Astrocyte (in vitro differentiated cells and primary cell): ENCODE data around the gene ALB. TPM values are rescaled to one million over a fixed set of nuclear protein-coding genes. Genes with fewer than 3 reads are reported as not detected.

Experiments used
- DNase-seq: peaks from one replicate; pipeline ENCODE4 v3.0.0-alpha.2; 2010; ENCODE audit warnings: low read depth
- FAIRE-seq: peaks from 2 replicates; lab custom pipeline; 2011; peaks lifted over from hg19 to GRCh38; lab: Jason Lieb, UNC
- H2AFZ ChIP-seq: 2 replicates; pipeline ENCODE4 v1.6.0; 2012; ENCODE audit warnings: low read depth, low read length, inconsistent platforms
- H3K27ac ChIP-seq: 2 replicates; pipeline ENCODE4 v1.5.1; 2011; ENCODE audit warnings: low read depth, low read length, inconsistent platforms
- H3K27me3 ChIP-seq: 2 replicates; pipeline ENCODE4 v1.6.0; 2011; ENCODE audit warnings: low read length, inconsistent platforms; ENCODE audit not compliant: insufficient read depth
- H3K36me3 ChIP-seq: 2 replicates; pipeline ENCODE4 v1.5.1; 2011; ENCODE audit warnings: low read length, inconsistent platforms; ENCODE audit not compliant: insufficient read depth
- H3K4me1 ChIP-seq: 2 replicates; pipeline ENCODE4 v1.5.1; 2011; ENCODE audit warnings: low read length, inconsistent platforms; ENCODE audit not compliant: insufficient read depth
- H3K4me2 ChIP-seq: 2 replicates; pipeline ENCODE4 v1.6.0; 2012; ENCODE audit warnings: low read length, inconsistent platforms
- H3K4me3 ChIP-seq: 2 replicates; pipeline ENCODE4 v1.5.1; 2011; ENCODE audit warnings: low read depth, mild to moderate bottlenecking, low read length, inconsistent platforms; ENCODE audit not compliant: insufficient read depth
- H3K79me2 ChIP-seq: 2 replicates; pipeline ENCODE4 v1.6.0; 2012; ENCODE audit warnings: mild to moderate bottlenecking, low read length, inconsistent platforms; ENCODE audit not compliant: insufficient read depth
- H3K9ac ChIP-seq: 2 replicates; pipeline ENCODE4 v1.6.0; 2012; ENCODE audit warnings: mild to moderate bottlenecking, low read length, inconsistent platforms
- H3K9me3 ChIP-seq: 2 replicates; pipeline ENCODE4 v1.5.1; 2012; ENCODE audit warnings: low read depth, mild to moderate bottlenecking, low read length, inconsistent platforms; ENCODE audit not compliant: insufficient read depth
- H4K20me1 ChIP-seq: 2 replicates; pipeline ENCODE4 v1.6.0; 2012; ENCODE audit warnings: low read length, inconsistent platforms; ENCODE audit not compliant: insufficient read depth
- H3K27ac Mint-ChIP-seq: one replicate; pipeline ENCODE4 v1.8.0; 2021; ENCODE audit warnings: mild to moderate bottlenecking, mixed read lengths; ENCODE audit not compliant: unreplicated experiment
- H3K27me3 Mint-ChIP-seq: one replicate; pipeline ENCODE4 v1.8.0; 2021; ENCODE audit warnings: low read depth, mixed read lengths; ENCODE audit not compliant: unreplicated experiment
- H3K36me3 Mint-ChIP-seq: one replicate; pipeline ENCODE4 v1.8.0; 2021; ENCODE audit warnings: low read depth, mixed read lengths; ENCODE audit not compliant: unreplicated experiment
- H3K4me1 Mint-ChIP-seq: one replicate; pipeline ENCODE4 v1.8.0; 2021; ENCODE audit warnings: low read depth, mixed read lengths; ENCODE audit not compliant: unreplicated experiment
- H3K4me3 Mint-ChIP-seq: one replicate; pipeline ENCODE4 v1.8.0; 2021; ENCODE audit warnings: mild to moderate bottlenecking, moderate library complexity, mixed read lengths; ENCODE audit not compliant: unreplicated experiment
- H3K9me3 Mint-ChIP-seq: one replicate; pipeline ENCODE4 v1.8.0; 2021; ENCODE audit warnings: mild to moderate bottlenecking, mixed read lengths; ENCODE audit not compliant: unreplicated experiment
- CTCF ChIP-seq: IDR thresholded peaks from 2 replicates; pipeline ENCODE4 v1.5.1; 2011; ENCODE audit warnings: low read depth, mild to moderate bottlenecking, inconsistent platforms, low read length, moderate library complexity; ENCODE audit not compliant: insufficient read depth
- EZH2 ChIP-seq: IDR thresholded peaks from 2 replicates; pipeline ENCODE4 v1.6.1; 2012; ENCODE audit warnings: mild to moderate bottlenecking, low read length, inconsistent platforms; ENCODE audit not compliant: insufficient read depth
- total RNA-seq: library from RNA; stranded (reverse); gene quantifications from 2 replicates; pipeline ENCODE4 v1.2.1, GENCODE V29; 2021

The ALB gene
- total RNA-seq, 1 donor from 2014 or later: not detected

GRCh38 chr4:73391774-73392173, 12.3 kb upstream of the ALB start:
- H3K79me2 ChIP-seq: no peaks in the 10 kb centered on the region
- H3K27me3 Mint-ChIP-seq: no peaks in the 10 kb centered on the region
- no peaks in the 10 kb centered on the region for H3K9me3 ChIP-seq
- H3K4me2 ChIP-seq: no peak overlapping the region
- no peaks in the 10 kb centered on the region for H3K36me3 Mint-ChIP-seq
- H3K4me1 ChIP-seq: no peaks in the 10 kb centered on the region
- no peak overlapping the region for H2AFZ ChIP-seq
- no peak overlapping the region for H3K4me3 Mint-ChIP-seq
- no peak overlapping the region for H3K27ac Mint-ChIP-seq
- no peak overlapping the region for H3K9ac ChIP-seq
- no peak for FAIRE-seq
- TF ChIP-seq CTCF: no peak
- no peak for TF ChIP-seq EZH2
- H3K27me3 ChIP-seq: no peaks in the 10 kb centered on the region
- H3K4me3 ChIP-seq: no peak overlapping the region
- no peak overlapping the region for H3K27ac ChIP-seq
- H3K4me1 Mint-ChIP-seq: peaks cover 4% of the 10 kb centered on the region
- H4K20me1 ChIP-seq: no peaks in the 10 kb centered on the region
- no peak for DNase-seq
- no peaks in the 10 kb centered on the region for H3K9me3 Mint-ChIP-seq
- no peaks in the 10 kb centered on the region for H3K36me3 ChIP-seq

GRCh38 chr4:73392936-73393335, 11.2 kb upstream of the ALB start:
- no peaks in the 10 kb centered on the region for H4K20me1 ChIP-seq
- H3K79me2 ChIP-seq: no peaks in the 10 kb centered on the region
- H3K4me3 ChIP-seq: no peak overlapping the region
- H2AFZ ChIP-seq: no peak overlapping the region
- no peaks in the 10 kb centered on the region for H3K27me3 Mint-ChIP-seq
- FAIRE-seq (no peak), DNase-seq (no peak)
- no peak overlapping the region for H3K4me2 ChIP-seq
- H3K36me3 ChIP-seq: no peaks in the 10 kb centered on the region
- H3K27ac ChIP-seq: no peak overlapping the region
- H3K9ac ChIP-seq: no peak overlapping the region
- H3K9me3 ChIP-seq: no peaks in the 10 kb centered on the region
- H3K4me1 Mint-ChIP-seq: no peaks in the 10 kb centered on the region
- no peaks in the 10 kb centered on the region for H3K27me3 ChIP-seq
- H3K4me3 Mint-ChIP-seq: no peak overlapping the region
- H3K4me1 ChIP-seq: no peaks in the 10 kb centered on the region
- H3K27ac Mint-ChIP-seq: no peak overlapping the region
- TF ChIP-seq EZH2: no peak
- no peak for TF ChIP-seq CTCF
- H3K9me3 Mint-ChIP-seq: no peaks in the 10 kb centered on the region
- H3K36me3 Mint-ChIP-seq: no peaks in the 10 kb centered on the region

- DNase-seq: no peak
- Mint-ChIP-seq H3K27me3 (no peaks in the 10 kb centered on the region), H3K27ac (no peak overlapping the region), H3K36me3 (no peaks in the 10 kb centered on the region), H3K9me3 (no peaks in the 10 kb centered on the region), H3K4me3 (no peak overlapping the region), H3K4me1 (no peaks in the 10 kb centered on the region)
- no peak for FAIRE-seq
- H3K27me3 ChIP-seq: no peaks in the 10 kb centered on the region
- no peak overlapping the region for H3K27ac ChIP-seq
- no peaks in the 10 kb centered on the region for H3K9me3 ChIP-seq
- no peak overlapping the region for H3K4me2 ChIP-seq
- no peaks in the 10 kb centered on the region for H3K4me1 ChIP-seq
- no peak overlapping the region for H2AFZ ChIP-seq
- H3K4me3 ChIP-seq: no peak overlapping the region
- no peak overlapping the region for H3K9ac ChIP-seq
- no peaks in the 10 kb centered on the region for H4K20me1 ChIP-seq
- TF ChIP-seq EZH2 (no peak), CTCF (no peak)
- no peaks in the 10 kb centered on the region for H3K79me2 ChIP-seq
- no peaks in the 10 kb centered on the region for H3K36me3 ChIP-seq
Measured at GRCh38 chr4:73396304-73396703, 7.8 kb upstream of the ALB start.
